Measurements from ENCODE around the gene DGAT2L6. TPM values are rescaled to one million over a fixed set of nuclear protein-coding genes. Genes with fewer than 3 reads are reported as not detected.

Gene DGAT2L6
- total RNA-seq (2014; rRNA removed; shearing (Covaris generic)) (not detected in 2 replicates), total RNA-seq (2022) (not detected in 2 replicates), Bru-seq, nascent RNA (percentile 12 among the genes with signal in this experiment), BruChase-seq, experiment 1, labeled RNA remaining after a 6-hour chase (not detected), BruChase-seq, experiment 2, labeled RNA remaining after a 2-hour chase (percentile 5 among the genes with signal in this experiment)
- long read RNA-seq = 0 reads

DNA sequence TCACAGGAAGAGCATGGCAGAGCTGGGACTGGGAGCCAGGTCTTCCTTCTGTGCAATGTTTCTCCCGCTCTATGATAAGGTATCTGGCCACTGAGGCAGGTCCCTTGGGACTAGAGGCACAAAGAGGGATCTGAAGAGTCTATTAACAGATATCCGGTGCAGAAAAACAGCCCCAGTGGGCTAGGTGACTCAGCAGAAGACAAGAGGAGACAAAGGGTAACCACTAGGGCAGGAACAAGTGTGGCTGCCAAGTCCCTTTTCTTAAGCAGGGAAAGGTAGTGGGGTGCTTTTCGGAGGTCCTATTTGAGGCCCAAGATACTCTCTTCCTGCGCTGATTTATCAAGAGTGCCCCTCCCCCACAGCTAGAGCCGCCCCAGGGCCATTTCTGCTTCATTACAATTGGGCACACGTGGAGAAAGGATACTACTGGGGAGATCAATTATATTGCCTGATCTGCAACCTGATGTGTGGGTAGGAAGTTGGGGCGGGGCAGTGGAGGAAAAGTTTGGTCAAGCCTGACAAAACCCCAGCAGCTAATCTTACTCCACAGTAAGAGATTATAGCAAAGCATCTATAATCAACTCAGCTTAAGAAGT lies at the start of gene DGAT2L6:
TSS of gene DGAT2L6 (plus strand) at position 546 of the 596 bp plus-strand sequence. CDS start 100 bp downstream, outside the sequence.
- no TSS peak for BruUV-seq (replicated peaks)
- no peak for DNase-seq (ENCODE audit: low spot score)
- Histone ChIP-seq H2AFZ (ENCODE audit: low read length) (no peak within 1 kb of the TSS), H3K4me2 (ENCODE audit: low read length) (no peak within 1 kb of the TSS), H3K36me3 (ENCODE audit: insufficient read depth, low read length) (no peaks in the 10 kb centered on the region), H3K4me1 (ENCODE audit: insufficient read depth, low read length, poor library complexity, severe bottlenecking) (no peaks in the 10 kb centered on the region), H3K27ac (ENCODE audit: low read depth, low read length, poor library complexity, severe bottlenecking) (no peak within 1 kb of the TSS), H4K20me1 (ENCODE audit: insufficient read depth, low read length) (no peaks in the 10 kb centered on the region), H3K4me3 (ENCODE audit: low read depth, low read length, poor library complexity, severe bottlenecking) (no peak within 1 kb of the TSS), H3K9me3 (ENCODE audit: low read length) (no peaks in the 10 kb centered on the region), H3K9me2 (ENCODE audit: insufficient read depth, low read length) (no peaks in the 10 kb centered on the region), H3K79me2 (ENCODE audit: insufficient read depth, low read depth, low read length) (no peaks in the 10 kb centered on the region)
- ChIA-PET POLR2A (no interaction called here), CTCF (ENCODE audit: unreplicated experiment) (no interaction called here)
- intact Hi-C loops (cut with micrococcal nuclease; ENCODE audit: unreplicated experiment) = no loop called here
- TF ChIP-seq EZH2phosphoT487 (IDR thresholded peaks at IDR 0.05; ENCODE audit: borderline replicate concordance, low read depth, low read length) (no peak), CTCF (conservative IDR thresholded peaks at IDR 0.05; ENCODE audit: low read length) (no peak)

DNA sequence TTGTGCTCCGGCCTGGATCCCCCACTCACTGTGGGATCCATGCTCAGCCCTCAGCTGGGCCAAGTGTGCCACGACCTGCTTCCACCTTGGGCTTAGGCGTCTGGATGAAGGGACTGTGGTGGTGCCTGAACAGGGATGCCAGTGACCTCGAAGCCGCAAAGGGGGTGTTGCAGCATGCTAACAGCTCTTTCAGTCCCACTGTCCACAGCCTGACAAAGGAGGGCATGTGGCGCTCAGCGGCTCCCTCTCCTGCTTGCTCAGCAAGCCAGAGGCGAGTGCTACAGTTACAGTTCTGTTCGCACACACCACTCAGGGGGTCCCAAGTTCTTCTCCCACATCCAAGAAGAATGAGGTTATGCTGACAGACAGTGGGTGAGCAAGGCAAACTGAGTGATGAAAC lies 49.2 kb upstream of the DGAT2L6 start:
- no TSS peak for BruUV-seq (replicated peaks)
- no peaks in the 10 kb centered on the region for H4K20me1 ChIP-seq (ENCODE audit: insufficient read depth, low read length)
- no peaks in the 10 kb centered on the region for H3K36me3 ChIP-seq (ENCODE audit: insufficient read depth, low read length)
- no peak for TF ChIP-seq CTCF (conservative IDR thresholded peaks at IDR 0.05; ENCODE audit: low read length)
- no peak for TF ChIP-seq EZH2phosphoT487 (IDR thresholded peaks at IDR 0.05; ENCODE audit: borderline replicate concordance, low read depth, low read length)
- DNase-seq (ENCODE audit: low spot score) = no peak
- no peak overlapping the region for H2AFZ ChIP-seq (ENCODE audit: low read length)
- H3K4me3 ChIP-seq (ENCODE audit: low read depth, low read length, poor library complexity, severe bottlenecking) = no peak overlapping the region
- peaks cover 11% of the 10 kb centered on the region for H3K4me1 ChIP-seq (ENCODE audit: insufficient read depth, low read length, poor library complexity, severe bottlenecking)
- POLR2A ChIA-PET = interaction anchor here (1.2 kb wide), 1 partner anchor 420 kb away, joined by 3 read pairs; no protein-coding TSS in a partner anchor
- no peaks in the 10 kb centered on the region for H3K79me2 ChIP-seq (ENCODE audit: insufficient read depth, low read depth, low read length)
- no peaks in the 10 kb centered on the region for H3K9me2 ChIP-seq (ENCODE audit: insufficient read depth, low read length)
- CTCF ChIA-PET (ENCODE audit: unreplicated experiment) = no interaction called here
- intact Hi-C loops (cut with micrococcal nuclease; ENCODE audit: unreplicated experiment) = no loop called here
- no peak overlapping the region for H3K4me2 ChIP-seq (ENCODE audit: low read length)
- no peak overlapping the region for H3K27ac ChIP-seq (ENCODE audit: low read depth, low read length, poor library complexity, severe bottlenecking)
- H3K9me3 ChIP-seq (ENCODE audit: low read length) = no peaks in the 10 kb centered on the region

- peaks cover 1% of the 10 kb centered on the region; the same call in 1 of the 2 replicates for H3K36me3 ChIP-seq (ENCODE audit: insufficient read depth, low read length)
- ChIA-PET POLR2A (no interaction called here), CTCF (ENCODE audit: unreplicated experiment) (no interaction called here)
- no peaks in the 10 kb centered on the region; the same call in 1 of the 2 replicates for H4K20me1 ChIP-seq (ENCODE audit: insufficient read depth, low read length)
- intact Hi-C loops (cut with micrococcal nuclease; ENCODE audit: unreplicated experiment) = loop anchor here (5.0 kb wide), 1 partner anchor 513 kb away; the partner anchor contains the start of gene EDA
- no peak overlapping the region for H3K4me3 ChIP-seq (ENCODE audit: low read depth, low read length, poor library complexity, severe bottlenecking)
- DNase-seq (ENCODE audit: low spot score) = no peak
- peaks cover 10% of the 10 kb centered on the region for H3K79me2 ChIP-seq (ENCODE audit: insufficient read depth, low read depth, low read length)
- H2AFZ ChIP-seq (ENCODE audit: low read length) = peak overlapping the region; percentile 18; the same call in 1 of the 2 replicates
- H3K9me2 ChIP-seq (ENCODE audit: insufficient read depth, low read length) = no peaks in the 10 kb centered on the region
- no peak overlapping the region for H3K4me2 ChIP-seq (ENCODE audit: low read length)
- no peak for TF ChIP-seq CTCF (conservative IDR thresholded peaks at IDR 0.05; ENCODE audit: low read length)
- TF ChIP-seq EZH2phosphoT487 (IDR thresholded peaks at IDR 0.05; ENCODE audit: borderline replicate concordance, low read depth, low read length) = no peak
- H3K9me3 ChIP-seq (ENCODE audit: low read length) = no peaks in the 10 kb centered on the region
- BruUV-seq (replicated peaks) = no TSS peak
- no peak overlapping the region for H3K27ac ChIP-seq (ENCODE audit: low read depth, low read length, poor library complexity, severe bottlenecking)
- peaks cover 12% of the 10 kb centered on the region for H3K4me1 ChIP-seq (ENCODE audit: insufficient read depth, low read length, poor library complexity, severe bottlenecking)
Observed at GRCh38 chrX:70129816-70130215, 47.5 kb upstream of the DGAT2L6 start.
